GM21717 (cell line): ENCODE data around the gene MFAP2.
"Not testable (repeated sequence)": the region's sequence is repeated elsewhere in the genome, so short reads cannot be mapped to it uniquely, and the experiment has no call there.

Source experiments
- ATAC-seq: cut with Tn5 transposase; IDR thresholded peaks from one replicate; pipeline ENCODE4 v1.9.1; 2021; ENCODE audit warnings: mild to moderate bottlenecking, moderate library complexity; ENCODE audit not compliant: unreplicated experiment

MFAP2 gene

GRCh38 chr1:16964169-16964568 is 16.3 kb downstream of the MFAP2 start:
- ATAC-seq: not testable (repeated sequence)

GRCh38 chr1:16961297-16962133 is 18.9 kb downstream of the MFAP2 start:
- ATAC-seq: no peak

GRCh38 chr1:16960560-16961296 is 19.7 kb downstream of the MFAP2 start:
- ATAC-seq: no peak

- ATAC-seq: no peak
These were observed 21.9 kb downstream of the MFAP2 start for GRCh38 chr1:16958475-16958874.

- ATAC-seq: no peak
These were observed 22.7 kb downstream of the MFAP2 start for GRCh38 chr1:16957731-16958130.

- ATAC-seq: no peak
These were observed 23.6 kb downstream of the MFAP2 start for GRCh38 chr1:16956775-16957174.

GRCh38 chr1:16955186-16955585 is 25.2 kb downstream of the MFAP2 start:
- ATAC-seq: no peak

- ATAC-seq: no peak
These were observed 25.8 kb downstream of the MFAP2 start for GRCh38 chr1:16954579-16954978.

GRCh38 chr1:16952376-16952775 is 28.0 kb downstream of the MFAP2 start:
- not testable (repeated sequence) for ATAC-seq

- not testable (repeated sequence) for ATAC-seq
These were observed 31.4 kb downstream of the MFAP2 start for GRCh38 chr1:16949026-16949425.

GRCh38 chr1:16948282-16948891 is 32.0 kb downstream of the MFAP2 start:
- not testable (repeated sequence) for ATAC-seq

GRCh38 chr1:16946646-16947045 is 33.8 kb downstream of the MFAP2 start:
- ATAC-seq: no peak

GRCh38 chr1:16946185-16946584 is 34.2 kb downstream of the MFAP2 start:
- ATAC-seq: not testable (repeated sequence)

- not testable (repeated sequence) for ATAC-seq
These were observed 34.9 kb downstream of the MFAP2 start for GRCh38 chr1:16945512-16945911.

- ATAC-seq: no peak
These were observed 36.4 kb downstream of the MFAP2 start for GRCh38 chr1:16944038-16944437.

GRCh38 chr1:16939386-16940180 is 40.8 kb downstream of the MFAP2 start:
- ATAC-seq: not testable (repeated sequence)

GRCh38 chr1:16938351-16939321 is 41.8 kb downstream of the MFAP2 start:
- ATAC-seq: no peak

GRCh38 chr1:16936580-16936979 is 43.8 kb downstream of the MFAP2 start:
- ATAC-seq: not testable (repeated sequence)

GRCh38 chr1:16933945-16934344 is 46.5 kb downstream of the MFAP2 start:
- not testable (repeated sequence) for ATAC-seq
